ENCODE data around the gene ARHGAP24.

DNA sequence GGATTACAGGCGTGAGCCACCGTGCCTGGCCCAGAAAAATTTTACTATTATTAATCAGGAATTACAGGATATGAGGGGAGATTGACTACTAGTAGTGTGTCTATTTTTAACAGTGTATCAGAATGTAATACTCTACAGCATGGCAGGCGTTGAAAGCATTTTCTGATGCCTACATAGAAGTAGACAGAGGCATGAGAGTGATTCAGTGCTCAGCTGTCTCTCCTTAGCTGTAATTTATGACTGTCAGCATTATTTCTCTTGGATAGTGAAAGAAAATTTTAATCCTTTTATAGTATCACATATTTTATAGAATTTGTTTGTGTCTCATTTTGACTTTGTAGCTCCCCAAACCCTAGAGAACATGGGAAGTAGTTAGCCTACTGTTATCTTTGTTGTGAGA, 20.7 kb downstream of the ARHGAP24 start:
- TF ChIP-seq, protein P1, sequence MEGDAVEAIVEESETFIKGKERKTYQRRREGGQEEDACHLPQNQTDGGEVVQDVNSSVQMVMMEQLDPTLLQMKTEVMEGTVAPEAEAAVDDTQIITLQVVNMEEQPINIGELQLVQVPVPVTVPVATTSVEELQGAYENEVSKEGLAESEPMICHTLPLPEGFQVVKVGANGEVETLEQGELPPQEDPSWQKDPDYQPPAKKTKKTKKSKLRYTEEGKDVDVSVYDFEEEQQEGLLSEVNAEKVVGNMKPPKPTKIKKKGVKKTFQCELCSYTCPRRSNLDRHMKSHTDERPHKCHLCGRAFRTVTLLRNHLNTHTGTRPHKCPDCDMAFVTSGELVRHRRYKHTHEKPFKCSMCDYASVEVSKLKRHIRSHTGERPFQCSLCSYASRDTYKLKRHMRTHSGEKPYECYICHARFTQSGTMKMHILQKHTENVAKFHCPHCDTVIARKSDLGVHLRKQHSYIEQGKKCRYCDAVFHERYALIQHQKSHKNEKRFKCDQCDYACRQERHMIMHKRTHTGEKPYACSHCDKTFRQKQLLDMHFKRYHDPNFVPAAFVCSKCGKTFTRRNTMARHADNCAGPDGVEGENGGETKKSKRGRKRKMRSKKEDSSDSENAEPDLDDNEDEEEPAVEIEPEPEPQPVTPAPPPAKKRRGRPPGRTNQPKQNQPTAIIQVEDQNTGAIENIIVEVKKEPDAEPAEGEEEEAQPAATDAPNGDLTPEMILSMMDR (conservative IDR thresholded peaks at IDR 0.05 in 1 of 2, IDR thresholded peaks at IDR 0.05 in 1 of 2; ENCODE audit: extremely low read depth in 1 of 2, insufficient read depth in 1 of 2, low read depth in 1 of 2, low read length in 2 of 2): no peak
- TF ChIP-seq EZH2 (IDR thresholded peaks at IDR 0.05; ENCODE audit: borderline replicate concordance, low read length): no peak

Data from mammary epithelial cell (primary cell).